Coronary artery (tissue), 2 donors: ENCODE results near the gene CCT6A.
"Not testable (repeated sequence)": the region's sequence is repeated elsewhere in the genome, so short reads cannot be mapped to it uniquely, and the experiment has no call there.

Source experiments
- DNase-seq: peaks from one replicate; pipeline ENCODE4 v3.0.0-alpha.2; 2017; ENCODE audit warnings: low spot score
- H3K27ac ChIP-seq, 2 donors: fragments of 200-600 bp; sonication (generic); one replicate each; pipeline ENCODE4 v1.5.1; 2016 to 2019
- H3K4me3 ChIP-seq: fragments of 200-600 bp; sonication (generic); 2 replicates; pipeline ENCODE4 v1.5.1; 2016; ENCODE audit warnings: mild to moderate bottlenecking, moderate library complexity
- CTCF ChIP-seq: fragments of 200-600 bp; sonication (generic); IDR thresholded peaks from one replicate; pipeline ENCODE4 v1.5.1; 2019; ENCODE audit warnings: antibody characterized with exemption

Gene CCT6A

GRCh38 chr7:56081626-56082340 lies 30.2 kb downstream of the CCT6A start:
- no peak for TF ChIP-seq CTCF
- no peak overlapping the region for H3K27ac ChIP-seq
- H3K4me3 ChIP-seq = no peak overlapping the region
- no peak for DNase-seq

- TF ChIP-seq CTCF = no peak
- DNase-seq = no peak
- Histone ChIP-seq H3K27ac (peak overlapping the region; percentile 0 to 39), H3K4me3 (no peak overlapping the region)
Observed at GRCh38 chr7:56083150-56083785, 31.7 kb downstream of the CCT6A start.

GRCh38 chr7:56086761-56087160 lies 35.2 kb downstream of the CCT6A start:
- no peak for TF ChIP-seq CTCF
- no peak for DNase-seq
- H3K27ac ChIP-seq = no peak overlapping the region
- no peak overlapping the region for H3K4me3 ChIP-seq

DNA sequence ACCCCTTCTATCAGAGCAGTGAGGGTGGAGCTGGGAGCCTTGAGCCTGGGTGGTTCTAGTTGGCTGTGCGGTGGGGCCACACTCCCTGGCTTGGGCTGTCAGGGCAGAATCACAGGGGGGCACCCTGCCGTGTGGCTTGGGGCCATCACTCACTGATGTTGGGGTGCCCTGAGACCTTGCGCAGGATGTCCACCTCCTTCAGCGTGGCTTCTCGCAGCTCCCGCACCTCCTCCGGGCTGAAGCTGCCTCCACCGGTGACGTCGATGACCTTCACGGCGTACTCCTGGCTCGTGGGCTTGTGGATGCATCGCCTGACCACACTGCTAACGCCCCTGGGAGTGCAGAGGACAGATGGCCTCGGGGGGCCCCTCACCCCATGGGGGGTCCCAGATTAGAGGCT lies 35.9 kb downstream of the CCT6A start:
- Histone ChIP-seq H3K4me3 (no peak overlapping the region), H3K27ac (no peak overlapping the region)
- no peak for TF ChIP-seq CTCF
- DNase-seq = no peak

DNA sequence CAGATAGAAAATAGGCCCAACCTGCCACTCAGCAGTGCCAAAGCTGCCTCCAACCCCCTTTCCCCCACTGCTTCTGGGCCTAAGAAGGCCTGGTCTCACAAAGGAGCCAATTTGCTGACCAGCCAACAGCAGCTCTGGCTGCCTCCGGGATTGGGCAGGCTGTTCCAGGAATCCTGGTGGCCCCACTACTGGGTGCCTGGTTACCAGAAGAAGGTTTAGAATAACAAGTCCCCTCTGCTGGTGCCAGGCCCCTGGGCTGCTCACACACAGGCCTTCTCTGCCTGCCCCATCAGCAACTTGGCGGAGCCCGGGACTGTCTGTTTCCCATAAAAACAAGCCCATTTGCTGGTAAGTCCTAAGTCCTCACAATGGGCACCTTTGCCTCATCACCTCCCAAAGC lies 40.0 kb downstream of the CCT6A start:
- TF ChIP-seq CTCF = no peak
- H3K27ac ChIP-seq = peak overlapping the region; percentile 66 to 80
- peak; percentile 79 for DNase-seq
- no peak overlapping the region for H3K4me3 ChIP-seq

DNA sequence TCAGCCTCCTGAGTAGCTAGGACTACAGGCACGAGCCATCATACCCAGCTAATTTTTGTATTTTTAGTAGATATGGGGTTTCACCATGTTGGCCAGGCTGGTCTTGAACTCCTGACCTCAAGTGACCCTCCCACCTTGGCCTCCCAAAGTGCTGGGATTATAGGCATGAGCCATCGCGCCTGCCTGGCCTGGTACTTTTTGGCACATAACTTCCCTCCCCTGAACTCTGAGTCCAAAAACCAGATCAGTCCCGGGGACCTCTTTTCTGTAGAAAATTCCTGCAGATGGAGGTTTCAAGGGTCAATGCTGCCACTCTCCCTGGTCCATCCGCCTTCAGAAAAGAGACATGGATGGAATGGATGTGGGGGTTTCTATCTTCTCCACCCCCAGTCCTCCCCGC lies 40.8 kb downstream of the CCT6A start:
- Histone ChIP-seq H3K27ac (peak overlapping the region; percentile 66 to 80), H3K4me3 (peak overlapping the region; percentile 59)
- DNase-seq = not testable (repeated sequence)

DNA sequence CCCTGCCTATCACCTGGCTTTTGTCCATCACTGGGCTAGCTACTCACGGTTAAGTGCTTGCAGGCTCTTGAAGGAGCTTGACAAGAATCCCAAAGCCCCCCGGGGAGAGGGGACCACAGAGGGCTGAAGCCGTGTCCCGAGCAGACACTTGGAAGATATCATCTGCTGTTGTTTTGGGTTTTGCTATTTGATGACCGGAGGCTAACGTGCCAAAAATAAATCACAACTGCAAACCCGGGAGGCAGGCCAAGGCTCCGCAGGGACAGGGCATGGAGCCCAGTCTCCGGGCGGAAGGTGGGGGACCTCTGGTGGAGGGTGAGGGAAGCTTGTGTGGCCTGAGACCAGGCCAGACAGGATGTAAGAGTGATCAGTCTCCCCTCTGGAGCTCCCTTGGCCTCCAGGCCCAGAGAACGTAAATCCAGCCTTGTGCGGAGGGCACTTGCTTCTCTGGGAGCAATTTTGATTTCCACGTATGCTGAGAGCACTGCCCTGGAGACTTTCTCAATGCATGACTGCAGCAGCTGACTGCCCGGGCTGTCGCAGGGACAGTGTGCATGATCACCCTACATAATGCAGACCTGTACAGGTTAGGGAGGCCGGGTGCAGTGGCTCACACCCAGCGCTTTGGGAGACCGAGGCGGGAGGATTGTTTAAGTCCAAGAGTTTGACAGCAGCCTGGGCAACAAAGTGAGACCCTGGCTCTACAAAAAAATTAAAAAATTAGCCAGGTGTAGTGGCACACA lies 41.4 kb downstream of the CCT6A start, which contains the start of gene PHKG1:
TSS of gene PHKG1 (minus strand) at position 164 of the 743 bp plus-strand sequence. CDS start 4,011 bp downstream, outside the sequence.
- peak within 1 kb of the TSS; percentile 66 to 80 for H3K27ac ChIP-seq
- H3K4me3 ChIP-seq = peak within 1 kb of the TSS; percentile 59
- TF ChIP-seq CTCF = peak; percentile 32
- peak; percentile 91 for DNase-seq
